ENCODE data around the gene SLC25A42.

DNA sequence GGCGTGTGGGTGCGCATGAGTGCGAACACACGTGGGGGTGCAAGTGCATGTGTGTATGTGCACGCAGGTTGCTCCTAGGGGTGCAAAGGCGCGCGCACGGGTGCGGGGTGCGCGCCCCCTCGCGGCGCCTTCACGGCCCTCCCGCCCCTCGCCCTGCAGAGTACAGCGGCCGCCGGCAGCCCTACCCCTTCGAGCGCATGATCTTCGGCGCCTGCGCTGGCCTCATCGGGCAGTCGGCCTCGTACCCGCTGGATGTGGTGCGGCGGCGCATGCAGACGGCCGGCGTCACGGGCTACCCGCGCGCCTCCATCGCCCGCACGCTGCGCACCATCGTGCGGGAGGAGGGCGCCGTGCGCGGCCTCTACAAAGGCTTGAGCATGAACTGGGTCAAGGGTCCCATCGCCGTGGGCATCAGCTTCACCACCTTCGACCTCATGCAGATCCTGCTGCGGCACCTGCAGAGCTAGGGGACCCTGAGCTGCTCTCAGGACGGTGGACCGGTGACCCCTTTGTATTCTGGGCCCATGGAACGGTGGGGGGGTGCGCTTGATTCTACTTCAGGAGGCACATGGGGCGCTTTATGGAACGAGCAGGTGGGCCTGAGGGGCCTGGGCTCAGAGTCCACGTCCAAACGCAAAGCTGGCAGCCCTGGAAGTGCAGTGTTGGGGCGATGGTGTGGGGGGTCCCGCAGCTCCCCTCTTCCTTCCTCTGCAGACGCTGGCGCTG is 46.8 kb downstream of the SLC25A42 start:
- TF ChIP-seq POLR2A (IDR thresholded peaks at IDR 0.05; ENCODE audit: low read length): no peak
- TF ChIP-seq GATA1 (IDR thresholded peaks at IDR 0.05; ENCODE audit: low read depth, low read length): no peak
